Aorta (tissue), 5 donors: ENCODE results near the gene TMEM147. TPM values are rescaled to one million over a fixed set of nuclear protein-coding genes. Genes with fewer than 3 reads are reported as not detected.
A peak's percentile ranks its signal among the peaks of the same experiment; 100 is the strongest.

Experiments
- ATAC-seq: fragments of 200-7000 bp; cut with Tn5 transposase; one replicate; pipeline ENCODE4 v1.9.1; 2022; ENCODE audit warnings: moderate library complexity; ENCODE audit not compliant: low FRiP score
- DNase-seq, 2 donors: peaks; one replicate each; pipeline ENCODE4 v3.0.0-alpha.2; 2020
- H3K27ac ChIP-seq, 2 donors: one replicate each; pipeline ENCODE4 v1.5.1; 2013; ENCODE audit warnings: low read length in 2 of 2, mild to moderate bottlenecking in 2 of 2, moderate library complexity in 2 of 2, control low read depth in 1 of 2, inconsistent platforms in 1 of 2, low read depth in 1 of 2
- H3K27me3 ChIP-seq, 2 donors: one replicate each; pipeline ENCODE4 v1.6.1; 2013; ENCODE audit warnings: control low read depth in 1 of 2, low read length in 1 of 2, mild to moderate bottlenecking in 1 of 2, moderate library complexity in 1 of 2; ENCODE audit not compliant: insufficient read depth in 2 of 2, control insufficient read depth in 1 of 2
- H3K36me3 ChIP-seq, 2 donors: one replicate each; pipeline ENCODE4 v1.6.1; 2013; ENCODE audit warnings: control low read depth in 1 of 2, low read length in 1 of 2, mild to moderate bottlenecking in 1 of 2; ENCODE audit not compliant: insufficient read depth in 2 of 2, control insufficient read depth in 1 of 2
- H3K4me1 ChIP-seq, 2 donors: one replicate each; pipeline ENCODE4 v1.6.1; 2013; ENCODE audit warnings: low read length in 2 of 2, control low read depth in 1 of 2, mild to moderate bottlenecking in 1 of 2, moderate library complexity in 1 of 2; ENCODE audit not compliant: insufficient read depth in 2 of 2, control insufficient read depth in 1 of 2
- H3K4me3 ChIP-seq, 2 donors: one replicate each; pipeline ENCODE4 v1.5.1; 2013; ENCODE audit warnings: low read length in 2 of 2, control low read depth in 1 of 2, mild to moderate bottlenecking in 1 of 2
- H3K9me3 ChIP-seq: one replicate; pipeline ENCODE4 v1.6.1; 2013; ENCODE audit warnings: mild to moderate bottlenecking, low read length; ENCODE audit not compliant: control insufficient read depth
- WGBS, 2 donors: extraction: QIAGEN DNeasy Blood & Tissue Kit; methylation state at CpG; one replicate each; pipeline ENCODE4 v1.1.7; 2013; 5-methylcytosine and 5-hydroxymethylcytosine counted together
- intact Hi-C, 2 donors: fragments of 100-400 bp; cut with DNase I; formaldehyde crosslinking; loops; one replicate each; pipeline versions ENCODE4 v1.14.2 to v1.15.0; 2022
- polyA plus RNA-seq, 2 donors: library from polyadenylated mRNA; stranded (reverse); fragments of 200-250 nt; gene quantifications; one replicate each; pipeline ENCODE4 v1.2.3, GENCODE V29; 2013
- total RNA-seq, 2 donors: library from RNA; stranded (reverse); fragmentation: NEBNext Ultra II Directional; extraction: Animal tissue kit (Norgen Biotek cat#: 25700); gene quantifications; one replicate each; pipeline ENCODE4 v1.2.1, GENCODE V29; 2021
- donor health status: healthy with polysubstance abuse.
- donor health status: Bipolar disorder and iron deficiency.
- donor health status: DM: no; HTN: no; CAD: no.
- donor health status: DM: no; HTN: no; CAD: no.
- donor health status: DM: yes; HTN: yes; CAD: no.

Gene TMEM147
- total and polyA plus RNA-seq, 4 donors, result 48.0 to 123 (median 69.1) TPM

DNA sequence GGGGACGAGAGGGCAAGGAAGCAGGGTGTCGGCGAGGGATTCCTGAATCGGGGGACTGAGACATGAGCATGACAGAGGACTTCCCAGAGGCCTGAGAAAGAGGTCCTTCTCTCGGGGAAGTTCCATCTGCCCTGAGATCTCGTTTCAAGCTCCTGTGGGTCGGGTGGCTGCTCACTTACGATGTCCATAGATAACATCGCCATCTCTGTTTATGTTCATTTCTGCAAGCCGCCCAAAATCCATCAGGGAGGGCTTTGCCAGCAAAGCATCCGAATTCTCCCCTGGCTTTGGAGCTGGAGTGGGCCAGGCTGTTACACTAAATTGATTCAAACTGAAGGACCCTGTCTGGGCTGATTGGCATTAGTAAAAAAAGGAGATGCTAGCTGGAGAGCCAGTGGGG lies 37.9 kb upstream of the TMEM147 start:
- WGBS, 2 donors, result 85 to 89% methylated on average over 11 of the region's 11 CpGs
- no peak overlapping the region for H3K4me3 ChIP-seq

DNA sequence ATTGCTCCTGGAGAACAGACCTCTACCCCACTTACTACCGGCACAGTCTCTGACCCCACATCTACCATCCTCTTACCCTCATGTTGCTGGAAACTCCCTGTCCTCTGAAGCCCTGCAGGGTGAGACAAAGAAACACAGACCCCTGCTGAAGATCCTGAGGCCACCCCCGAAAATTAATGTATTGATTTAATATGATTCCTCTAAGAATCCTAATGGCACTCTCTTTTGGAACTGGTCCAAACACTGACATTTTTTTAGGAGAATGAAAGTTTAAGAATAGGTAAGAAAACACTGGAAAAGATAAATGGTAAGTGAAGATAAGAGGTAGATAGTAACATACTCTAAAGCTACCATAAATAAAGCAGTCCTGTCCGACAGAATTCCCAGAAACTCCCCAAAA lies 37.3 kb upstream of the TMEM147 start:
- no peaks in the 10 kb centered on the region for H3K27me3 ChIP-seq
- no peaks in the 10 kb centered on the region for H3K9me3 ChIP-seq
- H3K4me3 ChIP-seq, result no peak overlapping the region
- ATAC-seq (no peak), DNase-seq (no peak)
- no peaks in the 10 kb centered on the region for H3K4me1 ChIP-seq
- no peaks in the 10 kb centered on the region for H3K36me3 ChIP-seq
- 94 to 96% methylated on average over 3 of the region's 3 CpGs for WGBS, 2 donors
- H3K27ac ChIP-seq, result no peak overlapping the region
- intact Hi-C loops, result loop anchor here in 1 of 2 donors (5.0 kb wide), 1 partner anchor 104 kb away; the partner anchor contains the start of gene HAUS5

More for the DNA sequence above, 37.9 kb upstream of the TMEM147 start:
- no peak for DNase-seq
- Histone ChIP-seq H3K4me1 (no peaks in the 10 kb centered on the region), H3K27me3 (no peaks in the 10 kb centered on the region), H3K27ac (no peak overlapping the region), H3K9me3 (no peaks in the 10 kb centered on the region), H3K36me3 (no peaks in the 10 kb centered on the region)
- ATAC-seq, result no peak
- intact Hi-C loops, result loop anchor here in 1 of 2 donors (5.0 kb wide), 1 partner anchor 105 kb away; the partner anchor contains the start of gene HAUS5

DNA sequence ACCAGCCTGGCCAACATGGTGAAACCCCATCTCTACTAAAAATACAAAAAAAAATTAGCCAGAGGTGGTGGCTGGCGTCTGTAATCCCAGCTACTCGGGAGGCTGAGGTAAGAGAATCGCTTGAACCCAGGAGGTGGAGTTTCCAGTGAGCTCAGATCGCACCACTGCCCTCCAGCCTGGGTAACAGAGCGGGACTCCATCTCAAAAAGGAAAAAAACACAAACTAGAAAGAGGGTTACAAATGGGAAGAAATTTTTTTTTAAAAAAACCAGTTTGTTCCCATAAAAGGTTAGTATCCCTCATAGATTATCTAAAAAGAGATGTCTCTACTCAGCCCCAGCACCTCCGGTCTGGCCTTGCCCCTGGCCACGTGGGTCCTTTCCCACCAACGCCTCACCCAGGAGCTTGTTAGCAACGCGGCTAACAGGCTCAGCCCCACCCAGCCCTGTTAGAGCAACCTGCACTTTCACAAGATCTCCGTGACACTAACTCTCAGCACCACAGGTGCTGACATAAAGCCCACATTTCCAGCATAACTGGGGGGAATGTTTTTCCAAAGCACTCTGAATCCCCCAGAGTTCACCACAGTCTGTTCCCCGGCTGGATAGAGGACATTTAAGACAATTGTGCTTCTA lies 36.3 kb upstream of the TMEM147 start:
- Histone ChIP-seq H3K4me3 (peak overlapping the region in 1 of 2 donors; percentile 32), H3K27me3 (no peaks in the 10 kb centered on the region), H3K27ac (no peak overlapping the region), H3K9me3 (no peaks in the 10 kb centered on the region), H3K4me1 (no peaks in the 10 kb centered on the region), H3K36me3 (no peaks in the 10 kb centered on the region)
- DNase-seq, result no peak
- no peak for ATAC-seq
- WGBS, 2 donors, result 26 to 33% methylated on average over 12 of the region's 12 CpGs
- intact Hi-C loops, result loop anchor here in 1 of 2 donors (5.0 kb wide), 1 partner anchor 103 kb away; the partner anchor contains the start of gene HAUS5

DNA sequence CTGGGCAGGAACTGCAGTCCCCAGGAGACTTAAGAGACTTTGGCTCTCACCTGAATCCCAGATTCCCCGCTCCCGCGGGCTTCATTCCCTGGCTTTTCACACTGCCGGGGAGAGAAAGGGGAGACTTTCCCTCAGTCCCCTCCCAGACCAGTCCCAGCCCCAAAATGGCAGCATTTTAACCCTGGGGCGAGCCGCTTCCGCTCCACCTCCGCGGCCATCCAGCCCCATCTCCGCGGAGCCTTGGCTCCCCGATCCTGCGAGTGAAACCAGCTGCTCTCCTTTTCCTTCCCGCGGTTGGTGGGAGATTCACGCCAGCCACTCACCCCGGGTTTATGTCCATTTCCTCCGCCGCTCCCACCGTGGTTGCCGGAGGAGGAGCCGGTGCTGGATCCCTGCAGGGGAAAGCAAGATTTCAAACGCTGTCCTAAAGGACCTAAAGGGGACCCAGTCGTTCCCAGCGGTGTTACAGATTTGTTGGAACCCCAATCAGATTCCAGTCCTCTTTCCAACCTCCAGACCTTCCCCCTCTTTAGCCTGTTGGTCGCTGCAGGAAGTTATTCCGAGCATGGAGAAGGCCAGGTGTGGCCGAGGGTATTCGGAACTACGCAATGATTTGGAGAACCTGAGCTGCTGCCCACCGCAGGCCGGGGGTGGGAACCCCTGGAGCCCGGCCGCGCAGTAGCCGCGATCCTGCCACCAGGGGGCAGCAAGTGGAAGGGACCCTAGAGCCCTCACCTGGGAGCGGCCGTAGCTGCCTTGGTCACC lies 35.4 kb upstream of the TMEM147 start:
- WGBS, 2 donors, result 0 to 1% methylated on average over 39 of the region's 39 CpGs
- DNase-seq, result peak; percentile 84 to 94
- intact Hi-C loops, result loop anchor here in 1 of 2 donors (5.0 kb wide), 1 partner anchor 102 kb away; the partner anchor contains the start of gene HAUS5

DNA sequence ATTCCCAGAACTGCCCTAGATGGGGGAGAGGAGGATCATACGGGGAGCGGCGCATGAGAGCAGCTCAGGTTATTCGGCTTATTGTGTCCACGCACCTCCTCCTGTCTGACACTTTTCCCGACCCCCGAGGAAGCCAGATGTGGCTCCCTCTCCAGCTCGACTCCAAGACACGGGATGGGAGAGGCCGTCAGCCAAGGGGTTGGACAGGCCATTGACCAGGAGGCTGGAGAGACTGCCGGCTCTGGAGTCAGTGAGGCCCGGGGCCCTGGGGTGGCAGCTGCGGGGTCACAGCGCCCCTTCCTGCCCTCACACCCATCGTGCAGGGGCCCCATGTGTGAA lies 34.8 kb upstream of the TMEM147 start:
- Histone ChIP-seq H3K4me3 (no peak overlapping the region), H3K27me3 (no peaks in the 10 kb centered on the region), H3K27ac (no peak overlapping the region), H3K4me1 (no peaks in the 10 kb centered on the region), H3K9me3 (no peaks in the 10 kb centered on the region), H3K36me3 (no peaks in the 10 kb centered on the region)
- 5 to 13% methylated on average over 15 of the region's 15 CpGs for WGBS, 2 donors
- DNase-seq (no peak), ATAC-seq (no peak)
- intact Hi-C loops, result no loop called here

More for the DNA sequence above, 35.4 kb upstream of the TMEM147 start:
- Histone ChIP-seq H3K4me1 (no peaks in the 10 kb centered on the region), H3K27ac (peak overlapping the region in 1 of 2 donors; percentile 49), H3K27me3 (no peaks in the 10 kb centered on the region), H3K4me3 (peak overlapping the region; percentile 32 to 37), H3K9me3 (no peaks in the 10 kb centered on the region), H3K36me3 (no peaks in the 10 kb centered on the region)
- peak; percentile 85 for ATAC-seq

DNA sequence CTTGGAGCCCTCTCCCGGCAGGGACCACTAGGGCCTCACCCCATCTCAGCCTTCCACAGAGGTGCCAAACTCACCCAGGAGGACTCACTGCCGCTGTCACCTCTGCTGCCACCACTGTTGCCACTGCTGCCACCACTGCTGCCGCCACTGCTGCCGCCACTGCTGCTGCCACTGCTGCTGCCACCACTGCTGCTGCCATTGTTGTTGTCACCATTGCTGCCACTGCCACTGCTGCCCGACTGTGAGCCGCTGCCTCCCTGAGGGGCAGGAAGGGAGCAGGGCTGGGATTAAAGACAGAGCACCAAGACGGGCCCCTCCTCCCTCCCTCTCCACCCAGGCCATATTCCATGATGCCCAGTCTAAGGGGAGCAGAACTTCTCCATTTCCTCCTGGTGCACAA lies 34.1 kb upstream of the TMEM147 start:
- H3K36me3 ChIP-seq, result no peaks in the 10 kb centered on the region
- no peaks in the 10 kb centered on the region for H3K27me3 ChIP-seq
- 73 to 79% methylated on average over 7 of the region's 7 CpGs for WGBS, 2 donors
- ATAC-seq, result no peak
- DNase-seq, result no peak
- intact Hi-C loops, result no loop called here
- H3K4me3 ChIP-seq, result no peak overlapping the region
- no peaks in the 10 kb centered on the region for H3K4me1 ChIP-seq
- no peaks in the 10 kb centered on the region for H3K9me3 ChIP-seq
- H3K27ac ChIP-seq, result no peak overlapping the region

DNA sequence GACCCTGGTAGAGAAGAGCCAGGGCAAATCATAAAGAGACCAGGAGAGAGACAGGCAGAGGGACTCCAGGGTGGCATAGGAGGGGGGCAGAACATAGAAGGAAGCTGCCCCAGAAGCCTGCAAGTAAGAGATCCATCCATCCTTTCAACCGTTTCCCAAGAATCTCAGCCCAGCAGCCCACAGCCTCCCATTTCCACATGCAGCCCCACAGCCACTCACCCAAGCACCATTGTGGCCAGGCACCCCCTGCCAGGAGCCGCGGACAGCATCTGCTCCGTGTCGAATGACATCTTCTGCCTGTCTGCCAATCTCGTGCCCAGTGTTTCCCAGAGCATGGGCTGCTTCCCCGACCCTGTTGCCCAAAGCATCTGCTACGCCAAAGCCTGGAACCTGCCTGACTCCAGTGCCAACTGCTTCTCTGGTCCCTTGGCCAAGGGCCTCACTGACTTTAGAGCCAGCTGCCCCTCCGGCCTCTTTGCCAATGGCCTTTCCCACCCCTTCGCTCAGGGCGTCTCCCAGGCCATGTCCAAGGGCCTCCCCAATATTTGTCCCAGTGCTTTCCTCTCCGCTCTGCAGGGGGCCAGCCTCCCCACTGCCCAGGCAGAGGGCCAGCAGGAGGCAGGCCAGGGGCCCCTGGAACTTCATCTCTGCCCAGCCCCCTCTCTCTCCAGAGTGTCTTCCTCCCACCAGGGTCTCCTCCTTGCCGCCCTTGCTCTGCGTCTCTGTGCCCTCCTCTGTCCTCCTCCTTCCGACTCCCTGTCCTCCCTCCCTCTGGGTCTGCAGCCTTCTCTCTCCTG lies 32.4 kb upstream of the TMEM147 start:
- Histone ChIP-seq H3K4me3 (no peak overlapping the region), H3K36me3 (no peaks in the 10 kb centered on the region), H3K27me3 (no peaks in the 10 kb centered on the region), H3K27ac (no peak overlapping the region), H3K9me3 (no peaks in the 10 kb centered on the region), H3K4me1 (no peaks in the 10 kb centered on the region)
- WGBS, 2 donors, result 56 to 62% methylated on average over 15 of the region's 15 CpGs
- DNase-seq, result no peak
- no peak for ATAC-seq
- intact Hi-C loops, result no loop called here

DNA sequence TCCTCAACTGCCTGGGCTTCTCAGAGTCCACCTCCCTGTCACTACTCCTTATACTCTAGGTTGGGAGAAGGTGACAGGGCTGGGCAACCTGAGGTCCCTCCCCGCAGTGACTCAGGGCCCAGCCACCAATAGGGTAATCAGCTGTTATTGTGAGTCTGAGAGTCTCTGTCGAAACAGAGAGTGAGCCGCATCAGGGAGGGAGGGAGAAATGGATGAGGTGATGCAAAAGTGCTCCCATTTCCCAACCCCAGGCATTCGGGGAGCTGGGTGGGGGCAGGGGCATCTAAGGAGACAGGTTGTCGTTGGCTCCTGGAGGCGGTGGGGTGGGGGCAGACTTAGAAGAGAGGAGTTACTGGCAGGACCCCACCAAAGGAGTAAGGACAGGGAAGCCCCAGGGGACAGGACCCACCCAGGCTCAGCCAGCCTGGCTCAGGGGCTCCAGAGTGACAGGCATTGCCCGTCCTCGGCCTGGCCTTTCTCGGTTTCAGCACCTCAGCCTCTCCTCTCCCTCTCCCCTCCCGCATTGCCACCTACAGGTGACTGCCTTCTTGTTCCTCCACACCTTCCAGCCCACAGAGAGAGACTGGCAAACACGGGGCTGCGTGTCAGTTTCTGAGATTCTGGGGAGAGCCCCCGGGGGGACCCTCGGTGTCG lies 31.7 kb upstream of the TMEM147 start, which contains the start of gene DMKN:
DMKN (minus strand) TSS at position 22 of the 654 bp plus-strand sequence. CDS start 174 bp downstream, outside the sequence.
- H3K27ac ChIP-seq, result no peak within 1 kb of the TSS
- no peak within 1 kb of the TSS for H3K4me3 ChIP-seq
- ATAC-seq, result no peak
- no peaks in the 10 kb centered on the region for H3K36me3 ChIP-seq
- no peaks in the 10 kb centered on the region for H3K27me3 ChIP-seq
- DNase-seq, result no peak
- H3K4me1 ChIP-seq, result no peaks in the 10 kb centered on the region
- 12 to 18% methylated on average over 12 to 15 of the region's 15 CpGs for WGBS, 2 donors
- intact Hi-C loops, result no loop called here
- H3K9me3 ChIP-seq, result no peaks in the 10 kb centered on the region
